GM18868 (cell line): ENCODE results near the gene ADCY9.
"Not testable (repeated sequence)": the region's sequence is repeated elsewhere in the genome, so short reads cannot be mapped to it uniquely, and the experiment has no call there.

Experiments
- ATAC-seq: cut with Tn5 transposase; IDR thresholded peaks from one replicate; pipeline ENCODE4 v1.9.1; 2021; ENCODE audit warnings: mild to moderate bottlenecking, moderate library complexity; ENCODE audit not compliant: unreplicated experiment

ADCY9 gene

GRCh38 chr16:4073150-4073549 lies 43.1 kb downstream of the ADCY9 start:
- ATAC-seq, result not testable (repeated sequence)

GRCh38 chr16:4071686-4072561 lies 44.3 kb downstream of the ADCY9 start:
- no peak for ATAC-seq

- ATAC-seq, result no peak
Measured at GRCh38 chr16:4070936-4071335, 45.3 kb downstream of the ADCY9 start.

- no peak for ATAC-seq
Measured at GRCh38 chr16:4067262-4068001, 48.8 kb downstream of the ADCY9 start.

- ATAC-seq, result no peak
Measured at GRCh38 chr16:4064950-4065352, 51.3 kb downstream of the ADCY9 start.

GRCh38 chr16:4062212-4062802 lies 53.9 kb downstream of the ADCY9 start:
- no peak for ATAC-seq

GRCh38 chr16:4060823-4061222 lies 55.4 kb downstream of the ADCY9 start:
- no peak for ATAC-seq

GRCh38 chr16:4060009-4060408 lies 56.2 kb downstream of the ADCY9 start:
- ATAC-seq, result no peak

GRCh38 chr16:4058386-4058785 lies 57.9 kb downstream of the ADCY9 start:
- ATAC-seq, result no peak

GRCh38 chr16:4057439-4057877 lies 58.8 kb downstream of the ADCY9 start:
- ATAC-seq, result no peak

- no peak for ATAC-seq
Measured at GRCh38 chr16:4056161-4057105, 59.8 kb downstream of the ADCY9 start.

- no peak for ATAC-seq
Measured at GRCh38 chr16:4055748-4056147, 60.5 kb downstream of the ADCY9 start.

GRCh38 chr16:4053301-4053845 lies 62.9 kb downstream of the ADCY9 start:
- ATAC-seq, result no peak

- no peak for ATAC-seq
Measured at GRCh38 chr16:4052801-4053293, 63.4 kb downstream of the ADCY9 start.

GRCh38 chr16:4052096-4052495 lies 64.1 kb downstream of the ADCY9 start:
- no peak for ATAC-seq

- ATAC-seq, result no peak
Measured at GRCh38 chr16:4051591-4051990, 64.7 kb downstream of the ADCY9 start.

GRCh38 chr16:4049031-4049430 lies 67.2 kb downstream of the ADCY9 start:
- no peak for ATAC-seq

GRCh38 chr16:4048481-4048880 lies 67.8 kb downstream of the ADCY9 start:
- ATAC-seq, result no peak

GRCh38 chr16:4046221-4046620 lies 70.0 kb downstream of the ADCY9 start:
- no peak for ATAC-seq

GRCh38 chr16:4045561-4045960 lies 70.7 kb downstream of the ADCY9 start:
- not testable (repeated sequence) for ATAC-seq
